Astrocyte of the spinal cord (primary cell): ENCODE data around the gene TRMT5.

Source experiments
- DNase-seq: peaks from one replicate; pipeline ENCODE4 v3.0.0; 2011; ENCODE audit warnings: low read depth, low spot score
- H3K4me3 ChIP-seq: 2 replicates; pipeline ENCODE4 v1.5.1; 2011; ENCODE audit warnings: low read depth, mild to moderate bottlenecking, low read length, moderate library complexity
- CTCF ChIP-seq: IDR thresholded peaks from 2 replicates; pipeline ENCODE4 v1.5.1; 2012; ENCODE audit warnings: low read depth, mild to moderate bottlenecking, low read length, inconsistent platforms
- in situ Hi-C: cut with HindIII; loops from 2 replicates; pipeline ENCODE4 v1.10.0; 2017; ENCODE audit warnings: low sequenced_read_pairs

The TRMT5 gene

DNA sequence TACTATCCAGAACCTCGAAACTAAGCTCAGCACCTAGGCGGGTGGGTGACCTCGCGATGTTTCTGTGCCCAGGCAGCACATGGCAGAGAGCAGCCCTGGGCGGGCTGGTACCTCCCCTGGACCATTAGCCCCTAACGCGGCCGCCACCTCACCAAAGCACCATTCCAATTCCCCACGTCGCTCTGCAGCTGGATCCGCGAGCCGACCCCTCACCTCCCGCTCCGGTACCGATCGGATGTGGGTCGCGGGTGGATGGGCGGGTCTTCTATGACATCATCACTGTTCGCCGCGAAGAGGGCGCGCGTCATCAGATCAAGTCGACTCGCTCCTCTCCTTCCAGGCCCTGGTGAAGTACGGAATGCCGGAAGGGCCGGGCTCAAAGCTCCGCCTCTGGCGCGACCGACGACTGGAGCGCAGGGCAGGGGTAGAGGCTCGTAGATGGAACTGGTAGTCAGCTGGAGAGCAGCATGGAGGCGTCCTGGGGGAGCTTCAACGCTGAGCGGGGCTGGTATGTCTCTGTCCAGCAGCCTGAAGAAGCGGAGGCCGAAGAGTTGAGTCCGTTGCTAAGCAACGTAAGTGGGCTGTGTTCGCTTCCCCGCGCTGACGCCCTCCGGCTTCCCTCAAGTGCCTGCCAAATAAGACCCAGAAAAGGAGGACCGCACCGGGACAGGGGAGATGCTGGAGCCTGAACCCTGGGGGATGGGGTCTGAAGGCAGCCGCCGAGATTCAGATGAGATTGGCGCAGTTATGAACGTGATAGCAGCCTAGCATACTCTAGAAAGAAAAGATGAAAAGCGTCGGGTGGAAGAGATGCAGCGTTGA, at the start of gene TRMT5, which contains the start of gene SLC38A6:
TSS of gene TRMT5 (minus strand) at position 269 of the 822 bp plus-strand sequence. CDS start at position 163, 106 bp downstream.
TSS of gene SLC38A6 (plus strand) at position 435 of the 822 bp plus-strand sequence. CDS start at position 468, 33 bp downstream.
- DNase-seq, result peak; percentile 98
- in situ Hi-C loops, result no loop called here
- TF ChIP-seq CTCF, result no peak
- peak within 1 kb of the TSS; percentile 88 for H3K4me3 ChIP-seq

- no peak for DNase-seq
These were observed 45.6 kb upstream of the TRMT5 start for GRCh38 chr14:61026526-61026925.

GRCh38 chr14:61025251-61026223, 44.7 kb upstream of the TRMT5 start:
- TF ChIP-seq CTCF, result peak; percentile 90
- peak; percentile 82 for DNase-seq
- H3K4me3 ChIP-seq, result no peak overlapping the region
- in situ Hi-C loops, result loop anchor here (25.0 kb wide), 1 partner anchor 388 kb away; the partner anchor contains the start of gene SIX1

More at GRCh38 chr14:61026526-61026925, 45.6 kb upstream of the TRMT5 start:
- TF ChIP-seq CTCF, result no peak
- in situ Hi-C loops, result loop anchor here (25.0 kb wide), 1 partner anchor 389 kb away; the partner anchor contains the start of gene SIX1
- H3K4me3 ChIP-seq, result no peak overlapping the region

- TF ChIP-seq CTCF, result no peak
- no peak for DNase-seq
- no peak overlapping the region for H3K4me3 ChIP-seq
- in situ Hi-C loops, result no loop called here
These were observed 38.7 kb upstream of the TRMT5 start for GRCh38 chr14:61019537-61019936.

DNA sequence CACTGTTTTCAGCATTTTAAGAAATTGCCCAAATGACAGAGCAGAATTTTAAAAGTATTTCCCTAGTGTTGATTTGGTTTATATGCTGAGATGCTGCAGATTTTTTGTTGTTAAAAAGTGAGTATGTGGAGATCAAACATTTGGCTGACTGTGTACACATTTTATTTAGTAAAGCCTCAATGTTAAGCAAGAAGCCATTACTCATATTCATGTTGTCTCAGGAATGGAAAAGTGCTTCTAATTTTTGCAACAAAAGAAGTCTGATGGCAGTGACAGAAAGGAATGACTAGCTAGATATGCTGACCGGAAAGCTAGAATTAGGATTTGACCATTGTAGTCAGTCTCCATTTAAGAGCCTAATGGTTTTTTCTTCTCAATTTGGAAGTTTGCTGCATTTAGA, 22.7 kb upstream of the TRMT5 start:
- DNase-seq, result no peak
- in situ Hi-C loops, result no loop called here
- TF ChIP-seq CTCF, result no peak
- no peak overlapping the region for H3K4me3 ChIP-seq

- no peak for DNase-seq
- no peak for TF ChIP-seq CTCF
- no peak overlapping the region for H3K4me3 ChIP-seq
- in situ Hi-C loops, result no loop called here
These were observed 18.7 kb upstream of the TRMT5 start for GRCh38 chr14:60999536-60999935.
